GM19025 (cell line): Measurements from ENCODE around the gene HS3ST5.
"Not testable (repeated sequence)": the region's sequence is repeated elsewhere in the genome, so short reads cannot be mapped to it uniquely, and the experiment has no call there.

Source experiments
- ATAC-seq: cut with Tn5 transposase; IDR thresholded peaks from one replicate; pipeline ENCODE4 v1.9.1; 2021; ENCODE audit warnings: mild to moderate bottlenecking, low read depth, moderate library complexity; ENCODE audit not compliant: unreplicated experiment

The HS3ST5 gene

GRCh38 chr6:114108119-114109002, 234.5 kb downstream of the HS3ST5 start:
- no peak for ATAC-seq

- ATAC-seq, result no peak
Measured at GRCh38 chr6:114106020-114106419, 236.8 kb downstream of the HS3ST5 start.

GRCh38 chr6:114101255-114101654, 241.6 kb downstream of the HS3ST5 start:
- ATAC-seq, result no peak

- ATAC-seq, result no peak
Measured at GRCh38 chr6:114100215-114100994, 242.4 kb downstream of the HS3ST5 start.

- no peak for ATAC-seq
Measured at GRCh38 chr6:114096561-114097172, 246.2 kb downstream of the HS3ST5 start.

GRCh38 chr6:114092943-114093342, 249.9 kb downstream of the HS3ST5 start:
- ATAC-seq, result no peak

- no peak for ATAC-seq
Measured at GRCh38 chr6:114090626-114091025, 252.2 kb downstream of the HS3ST5 start.

GRCh38 chr6:114087496-114087895, 255.3 kb downstream of the HS3ST5 start:
- ATAC-seq, result no peak

- no peak for ATAC-seq
Measured at GRCh38 chr6:114085211-114085610, 257.6 kb downstream of the HS3ST5 start.

- no peak for ATAC-seq
Measured at GRCh38 chr6:114084327-114084890, 258.4 kb downstream of the HS3ST5 start.

- ATAC-seq, result no peak
Measured at GRCh38 chr6:114083251-114083650, 259.6 kb downstream of the HS3ST5 start.

- ATAC-seq, result no peak
Measured at GRCh38 chr6:114081730-114082129, 261.1 kb downstream of the HS3ST5 start.

GRCh38 chr6:114080891-114081510, 261.8 kb downstream of the HS3ST5 start:
- ATAC-seq, result no peak

- not testable (repeated sequence) for ATAC-seq
Measured at GRCh38 chr6:114080410-114080809, 262.4 kb downstream of the HS3ST5 start.

- ATAC-seq, result no peak
Measured at GRCh38 chr6:114075777-114076176, 267.0 kb downstream of the HS3ST5 start.

- no peak for ATAC-seq
Measured at GRCh38 chr6:114075300-114075699, 267.5 kb downstream of the HS3ST5 start.

- ATAC-seq, result no peak
Measured at GRCh38 chr6:114068771-114069170, 274.1 kb downstream of the HS3ST5 start.

- no peak for ATAC-seq
Measured at GRCh38 chr6:114068116-114068515, 274.7 kb downstream of the HS3ST5 start.

- no peak for ATAC-seq
Measured at GRCh38 chr6:114064862-114065261, 278.0 kb downstream of the HS3ST5 start.

- ATAC-seq, result no peak
Measured at GRCh38 chr6:114063956-114064355, 278.9 kb downstream of the HS3ST5 start.
